Measurements from ENCODE around the gene SYT8.
"Not testable (repeated sequence)": the region's sequence is repeated elsewhere in the genome, so short reads cannot be mapped to it uniquely, and the experiment has no call there.

DNA sequence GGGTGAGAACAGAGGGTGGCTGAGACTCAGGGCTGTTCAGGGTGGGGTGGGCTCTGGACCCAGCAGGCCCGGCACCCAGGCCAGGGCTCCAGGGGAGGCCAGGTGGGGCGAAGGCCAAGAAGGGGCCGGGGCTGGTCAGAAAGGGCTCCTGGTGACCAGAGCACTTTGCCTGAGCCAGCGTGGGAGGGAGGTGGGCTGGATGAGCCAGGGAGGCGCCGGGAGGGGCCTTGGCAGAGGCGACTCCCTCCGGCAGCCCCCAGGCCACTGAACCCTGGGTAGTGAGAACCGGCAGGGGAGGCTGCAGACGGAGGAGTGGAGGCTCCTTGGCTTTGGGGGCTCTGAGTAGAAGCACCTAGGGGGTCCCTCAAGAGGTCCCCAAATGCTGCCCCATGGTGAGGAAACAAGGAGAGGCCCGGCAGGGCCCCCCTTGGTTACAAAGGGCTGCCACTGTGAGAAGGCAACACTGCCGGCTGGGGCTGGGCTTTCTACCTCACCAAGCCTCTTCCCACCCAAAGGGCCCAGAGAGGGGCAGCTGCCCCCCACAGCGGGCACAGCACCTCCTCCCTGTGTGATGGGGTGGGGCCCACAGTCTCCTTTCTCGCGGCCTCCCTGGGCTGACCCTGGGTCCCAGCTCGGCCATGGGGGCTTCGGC, 39.8 kb downstream of the SYT8 start:
- not testable (repeated sequence) for TF ChIP-seq TRIM28 (IDR thresholded peaks at IDR 0.05; ENCODE audit: borderline replicate concordance, low read length); ZNF266 (tag by site-specific recombination; IDR thresholded peaks at IDR 0.05; ENCODE audit: low read depth); ZNF26 (tag by site-specific recombination; IDR thresholded peaks at IDR 0.05); ZBTB20 (tag by site-specific recombination; IDR thresholded peaks at IDR 0.05); ZNF175 (tag by site-specific recombination; IDR thresholded peaks at IDR 0.05); SP2 (tag by site-specific recombination; IDR thresholded peaks at IDR 0.05); ZNF704 (tag by site-specific recombination; IDR thresholded peaks at IDR 0.05)
- TF ChIP-seq, protein P1, sequence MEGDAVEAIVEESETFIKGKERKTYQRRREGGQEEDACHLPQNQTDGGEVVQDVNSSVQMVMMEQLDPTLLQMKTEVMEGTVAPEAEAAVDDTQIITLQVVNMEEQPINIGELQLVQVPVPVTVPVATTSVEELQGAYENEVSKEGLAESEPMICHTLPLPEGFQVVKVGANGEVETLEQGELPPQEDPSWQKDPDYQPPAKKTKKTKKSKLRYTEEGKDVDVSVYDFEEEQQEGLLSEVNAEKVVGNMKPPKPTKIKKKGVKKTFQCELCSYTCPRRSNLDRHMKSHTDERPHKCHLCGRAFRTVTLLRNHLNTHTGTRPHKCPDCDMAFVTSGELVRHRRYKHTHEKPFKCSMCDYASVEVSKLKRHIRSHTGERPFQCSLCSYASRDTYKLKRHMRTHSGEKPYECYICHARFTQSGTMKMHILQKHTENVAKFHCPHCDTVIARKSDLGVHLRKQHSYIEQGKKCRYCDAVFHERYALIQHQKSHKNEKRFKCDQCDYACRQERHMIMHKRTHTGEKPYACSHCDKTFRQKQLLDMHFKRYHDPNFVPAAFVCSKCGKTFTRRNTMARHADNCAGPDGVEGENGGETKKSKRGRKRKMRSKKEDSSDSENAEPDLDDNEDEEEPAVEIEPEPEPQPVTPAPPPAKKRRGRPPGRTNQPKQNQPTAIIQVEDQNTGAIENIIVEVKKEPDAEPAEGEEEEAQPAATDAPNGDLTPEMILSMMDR (tag by site-specific recombination; IDR thresholded peaks at IDR 0.05), result not testable (repeated sequence)

All from HEK293 (cell line).